ENCODE data around the gene BHLHE40. TPM values are rescaled to one million over a fixed set of nuclear protein-coding genes. Genes with fewer than 3 reads are reported as not detected.

The BHLHE40 gene
- polyA plus RNA-seq, 1 donor from 2014 or later = 26.5 TPM

Other genes with a start within 250 kb of the BHLHE40 start
- 27.7 TPM for gene ARL8B, start 142.9 kb downstream of the BHLHE40 start, polyA plus RNA-seq (ENCODE audit: insufficient read depth, low read depth, low replicate concordance)
- 1.4 TPM for gene EDEM1, start 208.3 kb downstream of the BHLHE40 start, polyA plus RNA-seq (ENCODE audit: insufficient read depth, low read depth, low replicate concordance)